Measurements from ENCODE around the gene RNASEH2B. TPM values are rescaled to one million over a fixed set of nuclear protein-coding genes. Genes with fewer than 3 reads are reported as not detected.
A peak's percentile ranks its signal among the peaks of the same experiment; 100 is the strongest.

Gene RNASEH2B
- total RNA-seq, 1 experiment from 2014 or later: 65.7 TPM

- DNase-seq (ENCODE audit: low read depth): no peak
Observed at GRCh38 chr13:50907781-50908180, 1.8 kb upstream of the RNASEH2B start.

GRCh38 chr13:50908371-50908770 is 1.2 kb upstream of the RNASEH2B start:
- DNase-seq (ENCODE audit: low read depth): no peak

- peak; percentile 65 for DNase-seq (ENCODE audit: low read depth)
Observed at GRCh38 chr13:50910485-50910805, 854 bp downstream of the RNASEH2B start.

GRCh38 chr13:50911081-50911631 is 1.6 kb downstream of the RNASEH2B start:
- peak; percentile 31 for DNase-seq (ENCODE audit: low read depth)

GRCh38 chr13:50911937-50912795 is 2.6 kb downstream of the RNASEH2B start:
- peak; percentile 90 for DNase-seq (ENCODE audit: low read depth)

- DNase-seq (ENCODE audit: low read depth): no peak
Observed at GRCh38 chr13:50912851-50913250, 3.3 kb downstream of the RNASEH2B start.

GRCh38 chr13:50914176-50914700 is 4.6 kb downstream of the RNASEH2B start:
- DNase-seq (ENCODE audit: low read depth): no peak

GRCh38 chr13:50914848-50915247 is 5.3 kb downstream of the RNASEH2B start:
- peak; percentile 45 for DNase-seq (ENCODE audit: low read depth)

- no peak for DNase-seq (ENCODE audit: low read depth)
Observed at GRCh38 chr13:50915565-50915964, 6.0 kb downstream of the RNASEH2B start.

- no peak for DNase-seq (ENCODE audit: low read depth)
Observed at GRCh38 chr13:50916701-50917184, 7.2 kb downstream of the RNASEH2B start.

- DNase-seq (ENCODE audit: low read depth): no peak
Observed at GRCh38 chr13:50917572-50917971, 8.0 kb downstream of the RNASEH2B start.

- DNase-seq (ENCODE audit: low read depth): no peak
Observed at GRCh38 chr13:50918567-50918966, 9.0 kb downstream of the RNASEH2B start.

GRCh38 chr13:50919277-50919676 is 9.7 kb downstream of the RNASEH2B start:
- DNase-seq (ENCODE audit: low read depth): no peak

GRCh38 chr13:50921706-50922105 is 12.1 kb downstream of the RNASEH2B start:
- DNase-seq (ENCODE audit: low read depth): no peak

GRCh38 chr13:50923272-50923671 is 13.7 kb downstream of the RNASEH2B start:
- no peak for DNase-seq (ENCODE audit: low read depth)

GRCh38 chr13:50924025-50924424 is 14.4 kb downstream of the RNASEH2B start:
- DNase-seq (ENCODE audit: low read depth): no peak

- no peak for DNase-seq (ENCODE audit: low read depth)
Observed at GRCh38 chr13:50927701-50928100, 18.1 kb downstream of the RNASEH2B start.

GRCh38 chr13:50928102-50928501 is 18.5 kb downstream of the RNASEH2B start:
- no peak for DNase-seq (ENCODE audit: low read depth)

GRCh38 chr13:50928659-50929462 is 19.3 kb downstream of the RNASEH2B start:
- no peak for DNase-seq (ENCODE audit: low read depth)

- no peak for DNase-seq (ENCODE audit: low read depth)
Observed at GRCh38 chr13:50932091-50932490, 22.5 kb downstream of the RNASEH2B start.

GRCh38 chr13:50934735-50935435 is 25.3 kb downstream of the RNASEH2B start:
- no peak for DNase-seq (ENCODE audit: low read depth)

- DNase-seq (ENCODE audit: low read depth): no peak
Observed at GRCh38 chr13:50936679-50937078, 27.1 kb downstream of the RNASEH2B start.

Data from RPMI7951 (cell line).